SK-N-SH (cell line): Measurements from ENCODE around the gene FOXK1. TPM values are rescaled to one million over a fixed set of nuclear protein-coding genes. Genes with fewer than 3 reads are reported as not detected.
"Not testable (repeated sequence)": the region's sequence is repeated elsewhere in the genome, so short reads cannot be mapped to it uniquely, and the experiment has no call there.

Source experiments
- CTCF ChIA-PET: fragments of 300-600, 350-600 bp; formaldehyde crosslinking; extraction: SDS; loops from one replicate; lab custom pipeline; 2021; lab: Yijun Ruan, JAX
- POLR2A ChIA-PET: fragments of 350-600 bp; sonication (Branson Sonifier 250); formaldehyde crosslinking; extraction: SDS; loops from one replicate; lab custom pipeline; 2020; ENCODE audit warnings: antibody characterized with exemption, inconsistent platforms; lab: Yijun Ruan, JAX
- DNase-seq: peaks from one replicate; pipeline ENCODE4 v3.0.0; 2012
- H2AFZ ChIP-seq: fragments of 200-600 bp; sonication (generic); 2 replicates; pipeline ENCODE4 v1.8.1; 2016; ENCODE audit warnings: antibody characterized with exemption, mild to moderate bottlenecking, low read depth
- H3F3A ChIP-seq: fragments of 200-600 bp; sonication (generic); replicated peaks from 2 replicates; pipeline ENCODE3; 2016; ENCODE audit warnings: antibody characterized with exemption, mild to moderate bottlenecking; ENCODE audit not compliant: insufficient read depth
- H3K27ac ChIP-seq, 2 experiments: fragments of 200-500 bp in 1 of 2; fragments of 200-600 bp in 1 of 2; sonication (Bioruptor generic) in 1 of 2; sonication (generic), shearing (Covaris generic) in 1 of 2; 2 replicates each; pipeline versions ENCODE4 v1.5.1 to v1.6.1; 2014 to 2016; ENCODE audit warnings: low read depth in 2 of 2, inconsistent platforms in 1 of 2, low read length in 1 of 2, mild to moderate bottlenecking in 1 of 2, mixed read lengths in 1 of 2
- H3K27me3 ChIP-seq: fragments of 200-600 bp; sonication (generic), shearing (Covaris generic); 2 replicates; pipeline ENCODE4 v1.6.1; 2016; ENCODE audit warnings: mixed run types; ENCODE audit not compliant: insufficient read depth
- H3K36me3 ChIP-seq, 2 experiments: fragments of 200-500 bp in 1 of 2; fragments of 200-600 bp in 1 of 2; sonication (Bioruptor generic) in 1 of 2; sonication (generic) in 1 of 2; replicated peaks in 1 of 2; 2 replicates each; pipeline versions ENCODE3 to v1.5.1; 2014 to 2016; ENCODE audit warnings: low read length in 1 of 2, mild to moderate bottlenecking in 1 of 2; ENCODE audit not compliant: insufficient read depth in 2 of 2, control insufficient read depth in 1 of 2
- H3K4me1 ChIP-seq, 2 experiments: fragments of 200-500 bp in 1 of 2; fragments of 200-600 bp in 1 of 2; sonication (Bioruptor generic) in 1 of 2; sonication (generic), shearing (Covaris generic) in 1 of 2; 2 replicates each; pipeline versions ENCODE4 v1.5.1 to v1.6.1; 2014 to 2016; ENCODE audit warnings: low read depth in 1 of 2, low read length in 1 of 2, mixed run types in 1 of 2; ENCODE audit not compliant: insufficient read depth in 2 of 2, control insufficient read depth in 1 of 2
- H3K4me2 ChIP-seq: fragments of 200-600 bp; sonication (generic), shearing (Covaris generic); 2 replicates; pipeline ENCODE4 v1.6.1; 2017; ENCODE audit warnings: mixed run types
- H3K4me3 ChIP-seq, 2 experiments: fragments of 200-500 bp in 1 of 2; fragments of 200-600 bp in 1 of 2; sonication (Bioruptor generic) in 1 of 2; sonication (generic), shearing (Covaris generic) in 1 of 2; 2 replicates each; pipeline versions ENCODE4 v1.5.1 to v1.8.1; 2014 to 2016; ENCODE audit warnings: low read depth in 2 of 2, inconsistent platforms in 1 of 2, low read length in 1 of 2, mild to moderate bottlenecking in 1 of 2, mixed read lengths in 1 of 2, moderate library complexity in 1 of 2
- H3K79me2 ChIP-seq: fragments of 200-600 bp; sonication (generic); 2 replicates; pipeline ENCODE4 v1.8.1; 2017; ENCODE audit warnings: mild to moderate bottlenecking; ENCODE audit not compliant: insufficient read depth
- H3K9ac ChIP-seq: fragments of 200-600 bp; sonication (generic); 2 replicates; pipeline ENCODE4 v1.6.1; 2017; ENCODE audit warnings: mixed run types
- H3K9me2 ChIP-seq: fragments of 200-600 bp; sonication (generic); 2 replicates; pipeline ENCODE4 v1.6.1; 2017; ENCODE audit warnings: mixed run types
- H3K9me3 ChIP-seq: fragments of 200-600 bp; sonication (generic); 2 replicates; pipeline ENCODE4 v1.6.1; 2017; ENCODE audit warnings: mixed run types, mild to moderate bottlenecking, moderate library complexity
- H4K20me1 ChIP-seq: fragments of 200-600 bp; sonication (generic); 2 replicates; pipeline ENCODE4 v1.6.1; 2017; ENCODE audit warnings: mild to moderate bottlenecking, mixed run types; ENCODE audit not compliant: insufficient read depth
- CHD2 ChIP-seq: fragments of 150-350 bp; IDR thresholded peaks from 2 replicates; pipeline ENCODE4 v1.6.1; 2018; ENCODE audit warnings: low read length; ENCODE audit not compliant: partially characterized antibody
- EP300 ChIP-seq, 2 experiments: IDR thresholded peaks; 2 replicates each; pipeline versions ENCODE4 v1.4.0 to v1.6.1; 2012; ENCODE audit warnings: borderline replicate concordance in 1 of 2, low read depth in 1 of 2, low read length in 1 of 2
- EZH2phosphoT487 ChIP-seq: fragments of 200-600 bp; sonication (generic); IDR thresholded peaks from 2 replicates; pipeline ENCODE4 v1.6.1; 2017; ENCODE audit warnings: low read depth, mixed run types, mild to moderate bottlenecking, antibody characterized with exemption, moderate library complexity, borderline replicate concordance
- FOSL2 ChIP-seq: IDR thresholded peaks from 2 replicates; pipeline ENCODE4 v1.4.0; 2012; ENCODE audit warnings: low read depth, mild to moderate bottlenecking, moderate library complexity, borderline replicate concordance
- FOXJ3 ChIP-seq: sonication (generic); formaldehyde crosslinking; IDR thresholded peaks from 2 replicates; pipeline ENCODE4 v1.5.1; 2020; ENCODE audit warnings: mild to moderate bottlenecking, missing genetic modification reagents
- FOXM1 ChIP-seq: IDR thresholded peaks from 2 replicates; pipeline ENCODE4 v1.4.0; 2012; ENCODE audit warnings: low read depth, mild to moderate bottlenecking
- GABPA ChIP-seq: IDR thresholded peaks from 2 replicates; pipeline ENCODE4 v1.4.0; 2012; ENCODE audit warnings: low read depth, mild to moderate bottlenecking
- GATA2 ChIP-seq: sonication (generic); formaldehyde crosslinking; IDR thresholded peaks from 2 replicates; pipeline ENCODE4 v1.5.0; 2020; ENCODE audit warnings: mild to moderate bottlenecking, missing genetic modification reagents
- NFIC ChIP-seq: IDR thresholded peaks from 2 replicates; pipeline ENCODE4 v1.4.0; 2012; ENCODE audit warnings: borderline replicate concordance
- NRF1 ChIP-seq: IDR thresholded peaks from 2 replicates; pipeline ENCODE4 v1.6.1; 2012; ENCODE audit warnings: low read depth, mild to moderate bottlenecking, low read length
- POLR2AphosphoS5 ChIP-seq: IDR thresholded peaks from 2 replicates; pipeline ENCODE4 v1.6.1; 2012; ENCODE audit warnings: low read depth, low read length
- RCOR1 ChIP-seq: fragments of 150-350 bp; IDR thresholded peaks from 2 replicates; pipeline ENCODE4 v1.6.1; 2017; ENCODE audit warnings: antibody characterized with exemption, low read length
- RXRA ChIP-seq: IDR thresholded peaks from 2 replicates; pipeline ENCODE4 v1.4.0; 2012; ENCODE audit warnings: low read depth, mild to moderate bottlenecking, borderline replicate concordance
- SIN3A ChIP-seq: IDR thresholded peaks from 2 replicates; pipeline ENCODE4 v1.6.1; 2012; ENCODE audit warnings: low read depth, mild to moderate bottlenecking, low read length, moderate library complexity, borderline replicate concordance
- TCF12 ChIP-seq: IDR thresholded peaks from 2 replicates; pipeline ENCODE4 v1.4.0; 2012
- YY1 ChIP-seq: IDR thresholded peaks from 2 replicates; pipeline ENCODE4 v1.4.0; 2012; ENCODE audit warnings: low read depth, mild to moderate bottlenecking
- WGBS: methylation state at CpG from one replicate; pipeline ENCODE4 v1.1.6; 2017; ENCODE audit warnings: low lambda C conversion rate; 5-methylcytosine and 5-hydroxymethylcytosine counted together
- polyA plus RNA-seq, 3 experiments: library from polyadenylated mRNA; depleted of rRNA; stranded (reverse); fragments of >200 nt; gene quantifications; 2 replicates each; pipeline ENCODE4 v1.2.3, GENCODE V29; 2012
- TF ChIP-seq, protein P1 (sequence below): IDR thresholded peaks from 2 replicates; pipeline ENCODE4; 2012
- TF ChIP-seq, protein P2 (sequence below): IDR thresholded peaks from 2 replicates; pipeline ENCODE4 v1.4.0; 2012; ENCODE audit warnings: low read depth
- TF ChIP-seq, protein P3 (sequence below): fragments of 150-350 bp; IDR thresholded peaks from 2 replicates; pipeline ENCODE4 v1.6.1; 2016; ENCODE audit warnings: mild to moderate bottlenecking, low read depth, low read length

FOXK1 gene
- polyA plus RNA-seq, 1 of the 3 experiments (the other 2 are of a cell fraction): 4.7 TPM

DNA sequence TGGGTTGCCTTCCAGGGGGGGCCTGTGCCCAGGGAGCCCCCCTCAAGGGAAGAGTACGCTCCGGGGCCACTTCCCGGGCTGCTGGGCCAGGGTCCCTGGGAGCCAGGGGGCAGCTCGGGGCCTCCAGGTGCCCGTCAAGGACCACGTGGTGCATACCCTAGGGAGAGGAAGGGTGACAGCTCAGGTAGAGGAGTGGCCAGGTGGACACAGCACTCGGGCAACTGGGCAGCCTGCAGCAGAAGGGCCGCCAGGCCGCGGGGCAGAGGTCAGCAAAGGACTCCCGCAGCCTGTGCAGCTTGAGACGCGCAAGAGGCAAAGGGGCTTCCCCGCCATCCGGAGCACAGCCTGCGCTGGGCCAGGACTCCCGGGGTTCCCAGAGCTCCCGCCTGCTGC is 119.7 kb downstream of the FOXK1 start:
- Histone ChIP-seq H3K9me2 (no peaks in the 10 kb centered on the region), H3K79me2 (no peaks in the 10 kb centered on the region), H3K36me3 (no peaks in the 10 kb centered on the region), H3K4me3 (no peak overlapping the region), H4K20me1 (no peaks in the 10 kb centered on the region), H2AFZ (no peak overlapping the region), H3K4me1 (peaks cover 0 to 9% of the 10 kb centered on the region in 2 experiments; a peak in 1 of 4 replicates), H3K9ac (no peak overlapping the region), H3K27ac (no peak overlapping the region), H3K9me3 (no peaks in the 10 kb centered on the region), H3K4me2 (no peak overlapping the region), H3F3A (no peaks in the 10 kb centered on the region), H3K27me3 (no peaks in the 10 kb centered on the region)
- DNase-seq: no peak
- WGBS: 100% methylated on average over 2 of the region's 18 CpGs
- CTCF ChIA-PET: interaction anchor here (0.7 to 1.5 kb wide), 4 partner anchors 10 to 283 kb away, joined by 3 to 5 read pairs (median 4); no protein-coding TSS in a partner anchor
- no peak for TF ChIP-seq NRF1
- TF ChIP-seq, protein P1, sequence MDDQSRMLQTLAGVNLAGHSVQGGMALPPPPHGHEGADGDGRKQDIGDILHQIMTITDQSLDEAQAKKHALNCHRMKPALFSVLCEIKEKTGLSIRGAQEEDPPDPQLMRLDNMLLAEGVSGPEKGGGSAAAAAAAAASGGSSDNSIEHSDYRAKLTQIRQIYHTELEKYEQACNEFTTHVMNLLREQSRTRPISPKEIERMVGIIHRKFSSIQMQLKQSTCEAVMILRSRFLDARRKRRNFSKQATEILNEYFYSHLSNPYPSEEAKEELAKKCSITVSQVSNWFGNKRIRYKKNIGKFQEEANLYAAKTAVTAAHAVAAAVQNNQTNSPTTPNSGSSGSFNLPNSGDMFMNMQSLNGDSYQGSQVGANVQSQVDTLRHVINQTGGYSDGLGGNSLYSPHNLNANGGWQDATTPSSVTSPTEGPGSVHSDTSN: no peak
- no peak for TF ChIP-seq FOXM1
- no peak for TF ChIP-seq TCF12
- TF ChIP-seq, protein P2, sequence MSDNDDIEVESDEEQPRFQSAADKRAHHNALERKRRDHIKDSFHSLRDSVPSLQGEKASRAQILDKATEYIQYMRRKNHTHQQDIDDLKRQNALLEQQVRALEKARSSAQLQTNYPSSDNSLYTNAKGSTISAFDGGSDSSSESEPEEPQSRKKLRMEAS: no peak
- TF ChIP-seq GABPA: no peak
- no peak for TF ChIP-seq FOXJ3 (CRISPR knock-in tag)
- TF ChIP-seq FOSL2: no peak
- no peak for TF ChIP-seq RXRA
- no peak for TF ChIP-seq NFIC
- no peak for TF ChIP-seq GATA2 (CRISPR knock-in tag)
- no peak for TF ChIP-seq POLR2AphosphoS5
- TF ChIP-seq CHD2: no peak
- TF ChIP-seq EP300 (IDR thresholded peaks at IDR 0.05; ENCODE audit: borderline replicate concordance in 1 of 2, low read depth in 1 of 2, low read length in 1 of 2): no peak
- TF ChIP-seq YY1: no peak
- no peak for TF ChIP-seq SIN3A
- TF ChIP-seq, protein P3, sequence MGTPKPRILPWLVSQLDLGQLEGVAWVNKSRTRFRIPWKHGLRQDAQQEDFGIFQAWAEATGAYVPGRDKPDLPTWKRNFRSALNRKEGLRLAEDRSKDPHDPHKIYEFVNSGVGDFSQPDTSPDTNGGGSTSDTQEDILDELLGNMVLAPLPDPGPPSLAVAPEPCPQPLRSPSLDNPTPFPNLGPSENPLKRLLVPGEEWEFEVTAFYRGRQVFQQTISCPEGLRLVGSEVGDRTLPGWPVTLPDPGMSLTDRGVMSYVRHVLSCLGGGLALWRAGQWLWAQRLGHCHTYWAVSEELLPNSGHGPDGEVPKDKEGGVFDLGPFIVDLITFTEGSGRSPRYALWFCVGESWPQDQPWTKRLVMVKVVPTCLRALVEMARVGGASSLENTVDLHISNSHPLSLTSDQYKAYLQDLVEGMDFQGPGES: no peak
- TF ChIP-seq EZH2phosphoT487: no peak
- no peak for TF ChIP-seq RCOR1
- POLR2A ChIA-PET: no interaction called here

DNA sequence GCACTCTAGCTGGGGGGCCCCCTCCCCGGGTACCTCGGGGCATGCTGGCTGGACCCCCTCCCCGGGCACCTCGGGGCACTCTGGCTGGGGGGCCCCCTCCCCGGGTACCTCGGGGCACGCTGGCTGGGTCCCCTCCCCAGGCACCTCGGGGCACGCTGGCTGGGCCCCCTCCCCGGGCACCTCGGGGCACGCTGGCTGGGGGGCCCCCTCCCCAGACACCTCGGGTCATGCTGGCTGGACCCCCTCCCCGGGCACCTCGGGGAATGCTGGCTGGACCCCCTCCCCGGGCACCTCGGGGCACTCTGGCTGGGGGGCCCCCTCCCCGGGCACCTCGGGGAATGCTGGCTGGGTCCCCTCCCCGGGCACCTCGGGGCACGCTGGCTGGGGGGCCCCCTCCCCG is 120.5 kb downstream of the FOXK1 start:
- H3K9me2 ChIP-seq, H3K79me2 ChIP-seq, H4K20me1 ChIP-seq, H3K36me3 ChIP-seq, H3K9me3 ChIP-seq, H3K27ac ChIP-seq, H3K4me1 ChIP-seq, H2AFZ ChIP-seq, H3K4me3 ChIP-seq, DNase-seq, H3K27me3 ChIP-seq, H3K9ac ChIP-seq, H3K4me2 ChIP-seq, POLR2A ChIA-PET, H3F3A ChIP-seq: not testable (repeated sequence)
- CTCF ChIA-PET: interaction anchor here (0.7 to 1.3 kb wide), 3 partner anchors 11 to 282 kb away, joined by 3 to 5 read pairs (median 4); no protein-coding TSS in a partner anchor
- WGBS: 58% methylated on average over 10 of the region's 23 CpGs
